ENCODE measurements around the gene CEP164.

Gene CEP164

DNA sequence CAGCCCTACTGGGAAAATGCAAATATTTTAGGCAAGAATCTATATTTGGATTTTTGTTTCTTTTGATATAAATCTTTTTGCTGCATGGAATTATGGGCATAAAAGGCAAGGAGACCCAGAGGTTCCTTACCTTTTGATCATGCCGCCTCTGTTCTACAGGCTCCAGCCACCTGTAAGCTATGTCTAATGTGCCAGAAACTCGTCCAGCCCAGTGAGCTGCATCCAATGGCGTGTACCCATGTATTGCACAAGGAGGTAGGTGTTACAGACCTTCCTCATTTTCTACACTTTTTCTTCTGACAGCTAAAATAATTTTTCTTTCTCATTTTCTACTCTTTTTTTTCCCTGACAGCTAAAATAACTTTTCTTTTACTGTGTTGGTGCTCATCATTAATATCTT is 44.7 kb upstream of the CEP164 start:
- DNase-seq (ENCODE audit: low read depth) = no peak
- no peak for TF ChIP-seq POLR2A (IDR thresholded peaks at IDR 0.05; ENCODE audit: extremely low read depth, insufficient read length)
- TF ChIP-seq MYC (IDR thresholded peaks at IDR 0.05; ENCODE audit: low read depth, low read length) = no peak
- TF ChIP-seq, protein P1, sequence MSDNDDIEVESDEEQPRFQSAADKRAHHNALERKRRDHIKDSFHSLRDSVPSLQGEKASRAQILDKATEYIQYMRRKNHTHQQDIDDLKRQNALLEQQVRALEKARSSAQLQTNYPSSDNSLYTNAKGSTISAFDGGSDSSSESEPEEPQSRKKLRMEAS (IDR thresholded peaks at IDR 0.05; ENCODE audit: low read depth, low read length) = no peak
- TF ChIP-seq CTCF (IDR thresholded peaks at IDR 0.05; ENCODE audit: low read depth, low read length) = no peak
- no peak overlapping the region for H3K4me3 ChIP-seq (ENCODE audit: low read depth, low read length)

DNA sequence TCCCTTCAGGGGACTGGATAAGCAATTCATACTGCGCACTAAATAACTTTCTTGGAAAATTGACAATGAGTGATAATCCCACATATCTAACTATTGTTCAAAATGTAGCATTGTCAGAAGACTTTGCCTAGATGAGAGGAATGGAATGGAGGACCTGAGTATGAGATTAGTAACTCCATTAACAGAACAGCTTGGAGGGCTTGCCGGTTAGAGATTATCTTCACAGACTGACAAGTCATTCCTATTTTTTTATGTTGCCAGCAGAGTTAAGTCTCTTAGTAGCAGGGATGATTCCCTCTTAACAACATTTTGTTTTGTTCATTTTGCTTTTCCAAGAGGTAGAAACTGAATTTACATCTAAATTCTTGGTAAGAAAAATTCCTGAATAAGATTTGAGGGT is 43.6 kb upstream of the CEP164 start:
- DNase-seq (ENCODE audit: low read depth) = no peak
- no peak overlapping the region for H3K4me3 ChIP-seq (ENCODE audit: low read depth, low read length)
- TF ChIP-seq CTCF (IDR thresholded peaks at IDR 0.05; ENCODE audit: low read depth, low read length) = no peak
- TF ChIP-seq, protein P1 (IDR thresholded peaks at IDR 0.05; ENCODE audit: low read depth, low read length) = no peak
- TF ChIP-seq POLR2A (IDR thresholded peaks at IDR 0.05; ENCODE audit: extremely low read depth, insufficient read length) = no peak
- no peak for TF ChIP-seq MYC (IDR thresholded peaks at IDR 0.05; ENCODE audit: low read depth, low read length)

- no peak for TF ChIP-seq CTCF (IDR thresholded peaks at IDR 0.05; ENCODE audit: low read depth, low read length)
- H3K4me3 ChIP-seq (ENCODE audit: low read depth, low read length) = no peak overlapping the region
- no peak for DNase-seq (ENCODE audit: low read depth)
Observed at GRCh38 chr11:117286588-117286987, 41.1 kb upstream of the CEP164 start.

- TF ChIP-seq POLR2A (IDR thresholded peaks at IDR 0.05; ENCODE audit: extremely low read depth, insufficient read length) = no peak
- TF ChIP-seq, protein P1 (IDR thresholded peaks at IDR 0.05; ENCODE audit: low read depth, low read length) = no peak
- no peak for TF ChIP-seq CTCF (IDR thresholded peaks at IDR 0.05; ENCODE audit: low read depth, low read length)
- no peak for TF ChIP-seq MYC (IDR thresholded peaks at IDR 0.05; ENCODE audit: low read depth, low read length)
Observed at GRCh38 chr11:117287668-117288067, 40.0 kb upstream of the CEP164 start.

DNA sequence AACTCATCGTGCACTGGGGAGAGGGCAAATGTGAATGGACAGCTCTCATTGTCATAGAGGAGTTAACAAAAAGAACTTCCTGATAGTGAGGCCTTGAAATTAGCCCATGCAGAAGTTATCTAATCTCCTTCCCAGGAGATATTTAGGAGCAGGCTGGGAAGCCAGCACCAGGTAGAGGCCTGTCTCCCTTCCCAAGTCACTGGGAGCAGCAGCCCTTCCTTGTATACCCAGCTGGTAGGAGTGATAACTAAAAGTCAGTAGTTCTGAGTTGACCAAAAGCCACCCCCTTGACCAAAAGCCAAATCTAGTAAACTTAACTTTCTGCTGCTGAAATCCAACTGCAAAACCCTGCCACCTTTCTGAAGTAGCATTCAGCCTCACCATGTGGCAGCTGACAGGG is 37.9 kb upstream of the CEP164 start:
- DNase-seq (ENCODE audit: low read depth) = no peak
- H3K4me3 ChIP-seq (ENCODE audit: low read depth, low read length) = no peak overlapping the region
- TF ChIP-seq CTCF (IDR thresholded peaks at IDR 0.05; ENCODE audit: low read depth, low read length) (no peak), MYC (IDR thresholded peaks at IDR 0.05; ENCODE audit: low read depth, low read length) (no peak), POLR2A (IDR thresholded peaks at IDR 0.05; ENCODE audit: extremely low read depth, insufficient read length) (no peak)

More at GRCh38 chr11:117287668-117288067, 40.0 kb upstream of the CEP164 start:
- H3K4me3 ChIP-seq (ENCODE audit: low read depth, low read length) = no peak overlapping the region
- DNase-seq (ENCODE audit: low read depth) = no peak

- TF ChIP-seq MYC (IDR thresholded peaks at IDR 0.05; ENCODE audit: low read depth, low read length) = no peak
- no peak for TF ChIP-seq CTCF (IDR thresholded peaks at IDR 0.05; ENCODE audit: low read depth, low read length)
- TF ChIP-seq, protein P1 (IDR thresholded peaks at IDR 0.05; ENCODE audit: low read depth, low read length) = no peak
- no peak for TF ChIP-seq POLR2A (IDR thresholded peaks at IDR 0.05; ENCODE audit: extremely low read depth, insufficient read length)
- no peak for DNase-seq (ENCODE audit: low read depth)
- no peak within 1 kb of the TSS for H3K4me3 ChIP-seq (ENCODE audit: low read depth, low read length)
Observed at GRCh38 chr11:117290809-117291396, 36.8 kb upstream of the CEP164 start, which contains the start of gene BACE1-AS. Gene BACE1-AS (plus strand): TSS chr11:117291346.
